ENCODE results near the gene HTR3D.

GRCh38 chr3:184077881-184078280, 46.3 kb downstream of the HTR3D start:
- TF ChIP-seq POLR2A (IDR thresholded peaks at IDR 0.05) (no peak), CTCF (IDR thresholded peaks at IDR 0.05) (no peak), POLR2AphosphoS5 (IDR thresholded peaks at IDR 0.05) (no peak), EP300 (IDR thresholded peaks at IDR 0.05) (no peak)
